Spleen (tissue), 11 donors: Measurements from ENCODE around the gene RFPL1. TPM values are rescaled to one million over a fixed set of nuclear protein-coding genes. Genes with fewer than 3 reads are reported as not detected.
A peak's percentile ranks its signal among the peaks of the same experiment; 100 is the strongest.

Experiments
- DNase-seq: peaks from one replicate; pipeline ENCODE4 v3.0.0-alpha.2; 2020
- H3K27ac ChIP-seq, 8 donors: fragments of 200-600 bp; sonication (generic) in 7 of 8; 1 replicate in 4 of 8; 2 replicates in 4 of 8; pipeline versions ENCODE4 v1.5.0 to v1.8.0; 2016 to 2021; ENCODE audit warnings: inconsistent platforms in 4 of 8, mild to moderate bottlenecking in 4 of 8, moderate library complexity in 1 of 8
- H3K27me3 ChIP-seq, 7 donors: fragments of 200-600 bp; sonication (generic) in 6 of 7; replicated peaks in 1 of 7; 1 replicate in 4 of 7; 2 replicates in 3 of 7; pipeline versions ENCODE4 v1.5.0 to v1.8.0; 2016 to 2021; ENCODE audit warnings: inconsistent platforms in 3 of 7, mild to moderate bottlenecking in 1 of 7
- H3K36me3 ChIP-seq, 6 donors: fragments of 200-600 bp; sonication (generic) in 5 of 6; 1 replicate in 4 of 6; 2 replicates in 2 of 6; pipeline versions ENCODE4 v1.5.0 to v1.8.0; 2016 to 2021; ENCODE audit warnings: inconsistent platforms in 2 of 6
- H3K4me1 ChIP-seq, 6 donors: fragments of 200-600 bp; sonication (generic) in 5 of 6; 1 replicate in 3 of 6; 2 replicates in 3 of 6; pipeline versions ENCODE4 v1.5.0 to v1.8.0; 2016 to 2021; ENCODE audit warnings: inconsistent platforms in 3 of 6
- H3K4me3 ChIP-seq, 8 donors: fragments of 200-600 bp; sonication (generic) in 7 of 8; 1 replicate in 4 of 8; 2 replicates in 4 of 8; pipeline versions ENCODE4 v1.5.0 to v1.8.0; 2016 to 2021; ENCODE audit warnings: inconsistent platforms in 4 of 8, mild to moderate bottlenecking in 4 of 8, moderate library complexity in 2 of 8
- H3K9me3 ChIP-seq, 8 donors: fragments of 200-600 bp; sonication (generic) in 7 of 8; 1 replicate in 4 of 8; 2 replicates in 4 of 8; pipeline versions ENCODE4 v1.5.0 to v1.8.0; 2016 to 2021; ENCODE audit warnings: inconsistent platforms in 4 of 8
- POLR2A ChIP-seq, 3 donors: fragments of 450-650 bp; IDR thresholded peaks; one replicate each; pipeline ENCODE4 v1.5.1; 2017; ENCODE audit warnings: antibody characterized with exemption in 3 of 3, mild to moderate bottlenecking in 1 of 3
- POLR2AphosphoS5 ChIP-seq, 3 donors: sonication (generic); formaldehyde crosslinking; IDR thresholded peaks; one replicate each; pipeline ENCODE4 v1.5.1; 2017; ENCODE audit warnings: antibody characterized with exemption in 3 of 3
- WGBS, 5 donors: extraction: QIAGEN DNeasy Blood & Tissue Kit in 3 of 5; methylation state at CpG; one replicate each; pipeline versions ENCODE4 v1.1.5 to v1.1.7; 2013 to 2018; 5-methylcytosine and 5-hydroxymethylcytosine counted together
- intact Hi-C: fragments of 100-400 bp; cut with DNase I; formaldehyde crosslinking; loops from one replicate; pipeline ENCODE4 v1.15.0; 2023; ENCODE audit warnings: low total_unique reads
- polyA plus RNA-seq, 3 donors: library from polyadenylated mRNA; stranded (reverse); fragments of 200-250 nt; gene quantifications; one replicate each; pipeline ENCODE4 v1.2.1, GENCODE V29; 2013
- total RNA-seq, 7 donors: library from RNA; depleted of rRNA in 3 of 7; stranded (reverse); fragments of >200 nt in 3 of 7; fragmentation: NEBNext Ultra II Directional in 4 of 7; extraction: Animal tissue kit (Norgen Biotek cat#: 25700) in 4 of 7; gene quantifications; one replicate each; pipeline versions ENCODE4 v1.1.0 to v1.2.1, GENCODE V29; 2016 to 2021
- TF ChIP-seq, protein P1 (sequence below), 11 experiments: fragments of 200-600 bp in 7 of 11; fragments of 450-650 bp in 4 of 11; sonication (generic) in 4 of 11; IDR thresholded peaks in 8 of 11; conservative IDR thresholded peaks in 3 of 11; 1 replicate in 7 of 11; 2 replicates in 4 of 11; pipeline versions ENCODE4 v1.4.0 to v1.8.0; 2016 to 2021; ENCODE audit warnings: antibody characterized with exemption in 11 of 11, inconsistent platforms in 4 of 11, mild to moderate bottlenecking in 1 of 11
- donor health status: healthy with polysubstance abuse.
- donor health status: DM: no; HTN: no; CAD: no; lungs with moderate emphysema.
- donor health status: DM: no; HTN: no; CAD: no.
- donor health status: Bipolar disorder and iron deficiency.
- donor health status: healthy.
- donor health status: DM: no; HTN: no; CAD: no.
- donor health status: DM: yes; HTN: yes; CAD: no.

RFPL1 gene
- total and polyA plus RNA-seq, 10 donors: 0.03 to 1.4 (median 0.11) TPM; not detected in 5

DNA sequence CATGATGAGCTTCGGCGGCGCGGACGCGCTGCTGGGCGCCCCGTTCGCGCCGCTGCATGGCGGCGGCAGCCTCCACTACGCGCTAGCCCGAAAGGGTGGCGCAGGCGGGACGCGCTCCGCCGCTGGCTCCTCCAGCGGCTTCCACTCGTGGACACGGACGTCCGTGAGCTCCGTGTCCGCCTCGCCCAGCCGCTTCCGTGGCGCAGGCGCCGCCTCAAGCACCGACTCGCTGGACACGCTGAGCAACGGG, 41.8 kb downstream of the RFPL1 start:
- Histone ChIP-seq H3K27ac (no peak overlapping the region), H3K36me3 (no peaks in the 10 kb centered on the region), H3K4me3 (peak overlapping the region in 7 of 8 donors; percentile 6 to 60 (median 33)), H3K4me1 (peaks cover 2 to 59% (median 45%) of the 10 kb centered on the region in 6 donors), H3K27me3 (peaks cover 0 to 62% (median 40%) of the 10 kb centered on the region in 7 donors), H3K9me3 (peaks cover 0 to 9% (median 0%) of the 10 kb centered on the region in 8 donors)
- intact Hi-C loops: no loop called here
- 7 to 40% (median 8%) methylated on average over 2 to 39 of the region's 39 CpGs for WGBS, 5 donors
- TF ChIP-seq POLR2A (IDR thresholded peaks at IDR 0.05): no peak
- TF ChIP-seq POLR2AphosphoS5 (IDR thresholded peaks at IDR 0.05): no peak
- TF ChIP-seq, protein P1, sequence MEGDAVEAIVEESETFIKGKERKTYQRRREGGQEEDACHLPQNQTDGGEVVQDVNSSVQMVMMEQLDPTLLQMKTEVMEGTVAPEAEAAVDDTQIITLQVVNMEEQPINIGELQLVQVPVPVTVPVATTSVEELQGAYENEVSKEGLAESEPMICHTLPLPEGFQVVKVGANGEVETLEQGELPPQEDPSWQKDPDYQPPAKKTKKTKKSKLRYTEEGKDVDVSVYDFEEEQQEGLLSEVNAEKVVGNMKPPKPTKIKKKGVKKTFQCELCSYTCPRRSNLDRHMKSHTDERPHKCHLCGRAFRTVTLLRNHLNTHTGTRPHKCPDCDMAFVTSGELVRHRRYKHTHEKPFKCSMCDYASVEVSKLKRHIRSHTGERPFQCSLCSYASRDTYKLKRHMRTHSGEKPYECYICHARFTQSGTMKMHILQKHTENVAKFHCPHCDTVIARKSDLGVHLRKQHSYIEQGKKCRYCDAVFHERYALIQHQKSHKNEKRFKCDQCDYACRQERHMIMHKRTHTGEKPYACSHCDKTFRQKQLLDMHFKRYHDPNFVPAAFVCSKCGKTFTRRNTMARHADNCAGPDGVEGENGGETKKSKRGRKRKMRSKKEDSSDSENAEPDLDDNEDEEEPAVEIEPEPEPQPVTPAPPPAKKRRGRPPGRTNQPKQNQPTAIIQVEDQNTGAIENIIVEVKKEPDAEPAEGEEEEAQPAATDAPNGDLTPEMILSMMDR (IDR thresholded peaks at IDR 0.05 in 8 of 11, conservative IDR thresholded peaks at IDR 0.05 in 3 of 11): no peak
- no peak for DNase-seq

DNA sequence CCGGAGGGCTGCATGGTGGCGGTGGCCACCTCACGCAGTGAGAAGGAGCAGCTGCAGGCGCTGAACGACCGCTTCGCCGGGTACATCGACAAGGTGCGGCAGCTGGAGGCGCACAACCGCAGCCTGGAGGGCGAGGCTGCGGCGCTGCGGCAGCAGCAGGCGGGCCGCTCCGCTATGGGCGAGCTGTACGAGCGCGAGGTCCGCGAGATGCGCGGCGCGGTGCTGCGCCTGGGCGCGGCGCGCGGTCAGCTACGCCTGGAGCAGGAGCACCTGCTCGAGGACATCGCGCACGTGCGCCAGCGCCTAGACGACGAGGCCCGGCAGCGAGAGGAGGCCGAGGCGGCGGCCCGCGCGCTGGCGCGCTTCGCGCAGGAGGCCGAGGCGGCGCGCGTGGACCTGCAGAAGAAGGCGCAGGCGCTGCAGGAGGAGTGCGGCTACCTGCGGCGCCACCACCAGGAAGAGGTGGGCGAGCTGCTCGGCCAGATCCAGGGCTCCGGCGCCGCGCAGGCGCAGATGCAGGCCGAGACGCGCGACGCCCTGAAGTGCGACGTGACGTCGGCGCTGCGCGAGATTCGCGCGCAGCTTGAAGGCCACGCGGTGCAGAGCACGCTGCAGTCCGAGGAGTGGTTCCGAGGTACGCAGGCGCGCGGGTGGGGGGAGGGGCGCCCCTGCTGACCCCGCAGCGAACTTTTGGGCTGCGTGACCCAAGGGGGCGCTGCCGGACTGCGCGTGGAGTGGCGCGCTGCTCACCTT, 42.3 kb downstream of the RFPL1 start:
- Histone ChIP-seq H3K27ac (no peak overlapping the region), H3K4me1 (peaks cover 2 to 56% (median 40%) of the 10 kb centered on the region in 6 donors), H3K4me3 (peak overlapping the region in 7 of 8 donors; percentile 6 to 60 (median 33)), H3K36me3 (no peaks in the 10 kb centered on the region), H3K27me3 (peaks cover 0 to 62% (median 40%) of the 10 kb centered on the region in 7 donors), H3K9me3 (peaks cover 0 to 9% (median 0%) of the 10 kb centered on the region in 8 donors)
- TF ChIP-seq, protein P1 (IDR thresholded peaks at IDR 0.05 in 8 of 11, conservative IDR thresholded peaks at IDR 0.05 in 3 of 11): peak in 2 of 11 experiments; percentile 21 to 32
- peak in 1 of 3 donors; percentile 54 for TF ChIP-seq POLR2AphosphoS5 (IDR thresholded peaks at IDR 0.05)
- TF ChIP-seq POLR2A (IDR thresholded peaks at IDR 0.05): no peak
- no peak for DNase-seq
- WGBS, 5 donors: 3 to 20% (median 16%) methylated on average over 15 to 107 of the region's 107 CpGs
- intact Hi-C loops: no loop called here

DNA sequence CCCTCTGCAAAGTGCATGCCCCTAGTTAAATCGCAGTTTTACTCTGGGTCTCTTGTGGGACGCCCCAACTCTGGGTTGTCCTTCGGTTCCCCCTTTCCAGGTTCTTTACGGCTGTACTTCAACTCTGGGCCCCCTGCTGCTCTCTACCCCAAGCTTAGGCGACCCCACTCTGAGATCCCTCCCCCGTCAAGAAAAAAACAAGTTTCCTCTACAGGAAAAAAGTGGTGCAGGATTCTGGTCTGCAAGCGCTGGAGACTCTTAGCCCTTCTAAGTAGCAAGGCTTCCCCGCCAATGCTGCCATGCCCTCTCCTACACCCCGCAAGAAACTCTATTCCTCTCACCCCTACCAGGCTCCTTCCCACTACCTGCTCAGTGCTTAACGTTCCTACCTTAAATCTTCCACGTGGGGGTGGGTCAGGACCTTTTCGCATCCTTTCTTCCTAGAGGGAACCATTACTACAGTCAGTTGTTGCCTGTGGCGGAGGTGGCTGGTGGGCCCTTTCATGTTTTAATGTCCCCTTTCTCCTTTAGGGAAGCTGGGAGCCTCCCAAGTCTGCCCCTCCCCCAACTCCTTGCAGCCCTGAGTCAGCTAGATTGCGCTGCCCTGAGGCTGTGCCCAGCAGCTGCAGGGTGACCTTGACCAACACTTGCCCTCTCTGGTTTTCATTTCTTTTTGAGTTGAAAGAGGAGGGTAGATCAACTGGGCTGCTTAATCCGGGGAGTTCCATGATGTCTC, 43.0 kb downstream of the RFPL1 start:
- no peak overlapping the region for H3K27ac ChIP-seq
- H3K36me3 ChIP-seq: no peaks in the 10 kb centered on the region
- H3K4me3 ChIP-seq: peak overlapping the region in 6 of 8 donors; percentile 3 to 60 (median 34)
- intact Hi-C loops: no loop called here
- TF ChIP-seq POLR2A (IDR thresholded peaks at IDR 0.05): no peak
- TF ChIP-seq, protein P1 (IDR thresholded peaks at IDR 0.05 in 8 of 11, conservative IDR thresholded peaks at IDR 0.05 in 3 of 11): no peak
- H3K9me3 ChIP-seq: peaks cover 0 to 9% (median 0%) of the 10 kb centered on the region in 8 donors
- DNase-seq: no peak
- H3K4me1 ChIP-seq: peaks cover 2 to 50% (median 35%) of the 10 kb centered on the region in 6 donors
- H3K27me3 ChIP-seq: peaks cover 0 to 62% (median 40%) of the 10 kb centered on the region in 7 donors
- WGBS, 5 donors: 14 to 20% (median 17%) methylated on average over 15 of the region's 15 CpGs

DNA sequence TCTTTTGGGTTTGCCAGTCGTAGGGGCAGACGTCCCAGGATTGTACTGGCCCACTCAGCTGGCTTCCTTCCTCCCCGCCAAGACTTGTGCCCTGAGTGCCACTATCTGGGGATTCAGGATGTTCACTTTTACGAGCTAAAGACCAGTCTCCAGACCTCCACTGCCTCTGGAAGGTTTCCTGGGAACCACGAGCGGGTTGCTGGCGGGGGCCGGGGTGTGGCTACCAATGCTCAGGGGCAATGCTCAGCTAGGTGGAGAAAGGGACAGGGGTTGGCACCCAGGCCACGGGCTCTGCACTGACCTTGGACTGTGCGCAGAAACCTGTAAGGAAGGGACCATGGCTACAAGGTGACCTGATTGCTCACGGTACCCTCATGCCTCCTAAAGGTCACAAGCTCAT, 43.9 kb downstream of the RFPL1 start:
- Histone ChIP-seq H3K36me3 (no peaks in the 10 kb centered on the region), H3K9me3 (peaks cover 0 to 9% (median 0%) of the 10 kb centered on the region in 8 donors), H3K27me3 (peaks cover 0 to 60% (median 40%) of the 10 kb centered on the region in 7 donors), H3K27ac (no peak overlapping the region), H3K4me3 (no peak overlapping the region), H3K4me1 (peaks cover 2 to 50% (median 35%) of the 10 kb centered on the region in 6 donors)
- intact Hi-C loops: no loop called here
- DNase-seq: no peak
- 56 to 63% (median 59%) methylated on average over 6 to 11 of the region's 11 CpGs for WGBS, 5 donors
- no peak for TF ChIP-seq POLR2AphosphoS5 (IDR thresholded peaks at IDR 0.05)
- TF ChIP-seq, protein P1 (IDR thresholded peaks at IDR 0.05 in 8 of 11, conservative IDR thresholded peaks at IDR 0.05 in 3 of 11): no peak
- TF ChIP-seq POLR2A (IDR thresholded peaks at IDR 0.05): no peak
